ENCODE measurements around the gene OR52M1. TPM values are rescaled to one million over a fixed set of nuclear protein-coding genes. Genes with fewer than 3 reads are reported as not detected.

Gene OR52M1
- polyA plus RNA-seq, 1 donor from 2014 or later = not detected

DNA sequence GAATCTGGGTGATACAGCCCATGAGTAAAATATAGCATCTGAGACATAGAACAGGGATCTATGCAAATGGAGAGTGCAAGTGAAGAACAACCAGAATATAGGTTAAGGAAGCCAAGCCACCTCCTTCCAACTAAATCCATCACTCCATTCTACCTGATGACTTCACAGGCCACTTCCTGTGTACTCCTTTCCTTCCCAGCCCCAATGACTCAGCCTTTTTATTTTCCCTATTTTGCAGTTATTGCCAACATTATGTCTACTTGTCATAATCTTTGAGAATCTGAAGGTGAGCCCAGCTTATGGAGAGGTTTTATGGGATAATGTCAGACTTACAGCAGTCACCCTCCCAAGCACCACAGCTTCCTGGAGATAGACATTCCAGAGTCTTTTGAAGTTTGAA lies 1.4 kb upstream of the OR52M1 start:
- Mint-ChIP-seq H3K4me1 (no peaks in the 10 kb centered on the region), H3K27ac (no peak overlapping the region), H3K36me3 (no peaks in the 10 kb centered on the region), H3K4me3 (no peak overlapping the region), H3K9me3 (no peaks in the 10 kb centered on the region), H3K27me3 (peaks cover 2% of the 10 kb centered on the region)

DNA sequence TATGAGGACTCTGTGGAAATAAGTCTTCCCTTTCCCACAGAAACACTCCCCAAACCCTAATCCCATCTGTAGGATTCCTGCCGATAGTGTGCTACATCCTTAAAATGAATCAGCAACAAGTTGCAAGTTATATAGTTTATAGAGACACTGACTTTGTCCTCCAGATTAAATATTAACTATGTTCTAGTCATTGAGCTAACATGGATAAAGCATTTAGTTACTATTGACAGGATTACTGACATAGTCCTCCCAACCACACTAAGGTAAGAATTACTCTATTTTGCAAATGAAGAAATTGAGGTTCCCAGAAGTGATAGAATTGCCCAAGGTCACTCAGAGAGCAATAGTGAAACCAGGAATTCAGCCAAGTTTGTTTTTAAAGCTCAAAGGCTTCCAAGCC lies 1.9 kb downstream of the OR52M1 start:
- H3K27ac Mint-ChIP-seq = no peak overlapping the region
- no peaks in the 10 kb centered on the region for H3K4me1 Mint-ChIP-seq
- H3K4me3 Mint-ChIP-seq = no peak overlapping the region
- peaks cover 4% of the 10 kb centered on the region for H3K27me3 Mint-ChIP-seq
- no peaks in the 10 kb centered on the region for H3K9me3 Mint-ChIP-seq
- H3K36me3 Mint-ChIP-seq = no peaks in the 10 kb centered on the region

DNA sequence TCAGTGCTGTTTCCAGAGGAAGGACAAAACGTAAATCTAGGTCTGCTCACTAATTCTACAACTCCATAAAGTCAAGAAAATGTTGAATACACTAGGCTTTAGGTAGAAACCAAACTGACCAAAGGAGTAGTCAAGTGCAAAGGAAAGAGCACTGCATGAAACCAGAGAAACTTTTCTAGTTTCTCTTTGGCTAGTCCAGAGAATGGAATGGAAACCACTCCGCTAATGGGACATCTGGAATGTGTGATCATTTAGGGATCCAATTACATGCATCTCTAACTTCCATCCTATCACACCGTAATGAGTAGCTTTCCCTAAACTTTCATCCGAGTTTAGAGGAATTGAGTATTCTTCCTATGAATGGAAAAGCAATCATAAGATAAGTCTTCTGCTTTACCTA lies 2.4 kb downstream of the OR52M1 start:
- Mint-ChIP-seq H3K4me3 (no peak overlapping the region), H3K4me1 (no peaks in the 10 kb centered on the region), H3K27me3 (peaks cover 4% of the 10 kb centered on the region), H3K27ac (no peak overlapping the region), H3K36me3 (no peaks in the 10 kb centered on the region), H3K9me3 (no peaks in the 10 kb centered on the region)

DNA sequence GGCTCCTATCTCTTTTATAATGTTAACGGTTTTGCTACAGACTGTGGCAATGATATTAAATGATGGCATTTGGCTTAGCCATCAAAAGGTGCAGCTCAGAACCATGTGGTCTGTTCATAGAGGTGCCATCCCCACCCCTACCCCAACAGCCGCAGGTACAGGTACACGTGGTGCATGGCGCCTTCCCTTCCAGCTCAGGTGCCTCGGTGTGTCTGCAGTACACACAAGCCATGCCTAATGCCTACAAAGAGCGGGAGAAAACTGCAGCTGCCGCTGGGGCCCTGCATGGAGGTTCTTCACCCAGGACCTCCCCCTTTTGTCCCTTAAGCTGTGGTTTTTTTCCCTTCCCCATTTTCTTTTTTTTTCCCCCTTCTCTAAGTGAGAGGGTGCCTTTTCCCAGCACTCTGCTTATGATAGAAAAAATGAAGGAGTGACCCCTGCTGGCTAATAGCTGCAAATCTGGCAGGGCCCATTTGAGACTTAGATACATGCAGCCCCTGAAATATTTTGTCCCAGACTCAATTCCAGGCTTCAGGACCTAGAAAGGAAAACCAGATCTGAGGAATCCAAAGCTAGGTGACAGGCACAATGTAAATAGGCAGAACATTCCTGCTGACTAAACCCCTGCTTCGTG lies 6.5 kb downstream of the OR52M1 start:
- peaks cover 0 to 2% (median 0%) of the 10 kb centered on the region in 3 donors for H3K9me3 Mint-ChIP-seq

DNA sequence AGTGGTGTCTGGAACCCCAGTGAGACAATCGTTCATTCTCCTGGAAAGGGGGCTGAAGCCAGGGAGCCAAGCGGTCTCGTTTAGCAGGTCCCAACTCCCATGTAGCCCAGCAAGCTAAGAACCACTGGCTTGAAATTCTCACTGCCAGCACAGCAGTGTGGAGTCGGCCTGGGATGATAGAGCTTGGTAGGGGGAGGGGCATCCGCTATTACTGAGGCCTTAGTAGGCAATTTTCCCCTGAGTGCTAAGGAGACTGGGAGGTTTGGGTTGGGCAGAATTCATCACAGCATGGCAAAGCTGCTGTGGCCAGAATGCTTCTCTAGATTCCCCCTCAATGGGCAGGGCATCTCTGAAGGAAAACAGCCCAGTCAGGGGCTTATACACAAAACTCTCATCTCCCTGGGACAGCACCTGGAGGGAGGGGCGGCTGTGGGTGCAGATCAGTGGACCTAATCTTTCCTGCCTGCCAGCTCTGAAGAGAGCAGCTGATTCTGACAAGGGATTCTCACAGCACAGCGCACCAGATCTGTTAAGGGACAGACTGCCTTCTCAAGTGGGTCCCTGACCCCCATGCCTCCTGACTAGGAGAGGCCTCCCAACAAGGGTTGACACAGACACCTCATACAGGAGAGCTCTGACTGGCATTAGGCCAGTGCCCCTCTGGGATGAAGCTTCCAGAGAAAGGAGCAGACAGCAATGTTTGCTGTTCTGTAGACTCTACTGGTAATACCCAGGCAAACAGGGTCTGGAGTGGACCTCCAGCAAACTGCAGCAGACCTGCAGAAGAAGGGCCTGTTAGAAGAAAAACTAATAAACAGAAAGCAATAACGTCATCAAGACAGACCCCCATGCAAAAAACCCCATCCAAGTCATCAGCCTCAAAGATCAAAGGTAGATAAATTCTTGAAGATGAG lies 14.8 kb downstream of the OR52M1 start:
- Mint-ChIP-seq H3K9me3 (peaks cover 0 to 4% (median 2%) of the 10 kb centered on the region in 3 donors), H3K27me3 (peaks cover 4% of the 10 kb centered on the region), H3K4me3 (no peak overlapping the region), H3K27ac (no peak overlapping the region), H3K4me1 (no peaks in the 10 kb centered on the region), H3K36me3 (peaks cover 2% of the 10 kb centered on the region)

More for the DNA sequence above, 6.5 kb downstream of the OR52M1 start:
- Mint-ChIP-seq H3K27me3 (peaks cover 10% of the 10 kb centered on the region), H3K4me3 (no peak overlapping the region), H3K4me1 (no peaks in the 10 kb centered on the region), H3K36me3 (no peaks in the 10 kb centered on the region), H3K27ac (no peak overlapping the region)

DNA sequence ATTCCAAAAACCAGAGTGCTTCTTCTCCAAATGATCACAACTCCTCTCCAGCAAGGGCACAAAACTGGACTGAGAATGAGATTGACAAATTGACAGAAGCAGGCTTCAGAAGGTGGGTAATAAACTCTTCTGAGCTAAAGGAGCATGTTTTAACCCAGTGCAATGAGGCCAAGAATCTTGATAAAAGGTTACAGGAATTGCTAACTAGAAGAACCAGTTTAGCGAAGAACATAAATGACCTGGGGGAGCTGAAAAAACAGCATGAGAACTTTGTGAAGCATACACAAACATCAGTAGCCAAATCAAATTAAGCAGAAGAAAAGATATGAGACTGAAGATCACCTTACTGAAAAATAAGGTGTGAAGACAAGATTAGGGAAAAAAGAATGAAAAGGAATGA lies 15.5 kb downstream of the OR52M1 start:
- Mint-ChIP-seq H3K27ac (no peak overlapping the region), H3K36me3 (peaks cover 2% of the 10 kb centered on the region), H3K4me1 (no peaks in the 10 kb centered on the region), H3K4me3 (no peak overlapping the region), H3K27me3 (peaks cover 4% of the 10 kb centered on the region), H3K9me3 (peaks cover 0 to 4% (median 2%) of the 10 kb centered on the region in 3 donors)

DNA sequence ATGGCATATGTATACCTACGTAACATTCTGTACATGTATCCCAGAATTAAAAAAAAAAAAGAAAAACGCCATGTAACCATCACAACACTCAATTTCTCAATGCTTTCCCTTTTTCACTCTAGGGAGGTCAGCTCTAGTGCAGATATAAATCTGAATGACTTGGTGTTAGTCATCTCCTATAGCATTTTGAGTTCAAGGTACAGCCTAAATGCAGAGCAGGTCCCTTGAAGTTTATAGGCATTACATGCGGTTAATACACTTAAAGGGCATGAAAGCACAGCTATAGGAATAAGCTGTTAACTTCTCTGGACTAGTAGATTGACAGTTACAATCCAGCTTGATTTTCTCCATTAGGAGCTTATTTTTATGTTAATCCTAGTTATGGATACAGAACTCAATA lies 20.4 kb downstream of the OR52M1 start:
- Mint-ChIP-seq H3K9me3 (peaks cover 0 to 4% (median 2%) of the 10 kb centered on the region in 3 donors), H3K4me1 (no peaks in the 10 kb centered on the region), H3K4me3 (no peak overlapping the region), H3K27ac (no peak overlapping the region), H3K36me3 (peaks cover 2% of the 10 kb centered on the region), H3K27me3 (no peaks in the 10 kb centered on the region)

DNA sequence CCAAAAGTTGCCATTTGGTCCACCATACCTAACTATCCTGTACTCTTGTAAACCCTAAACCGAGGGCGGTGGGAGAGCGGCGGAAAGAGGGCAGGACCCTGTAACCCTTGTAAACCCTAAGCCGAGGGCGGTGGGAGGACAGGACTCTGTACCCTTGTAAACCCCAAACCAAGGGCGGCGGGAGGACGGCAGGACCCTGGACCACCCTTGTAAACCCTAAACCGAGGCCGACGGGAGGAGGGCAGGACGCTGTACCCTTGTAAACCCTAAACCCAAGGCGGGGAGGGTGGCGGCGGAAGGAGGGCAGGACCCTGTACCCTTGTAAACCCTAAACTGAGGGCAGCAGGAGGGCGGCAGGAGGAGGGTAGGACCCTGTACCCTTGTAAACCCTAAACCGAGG lies 24.1 kb downstream of the OR52M1 start:
- Mint-ChIP-seq H3K36me3 (no peaks in the 10 kb centered on the region), H3K27ac (no peak overlapping the region), H3K27me3 (no peaks in the 10 kb centered on the region), H3K4me3 (no peak overlapping the region), H3K4me1 (no peaks in the 10 kb centered on the region), H3K9me3 (no peaks in the 10 kb centered on the region)

DNA sequence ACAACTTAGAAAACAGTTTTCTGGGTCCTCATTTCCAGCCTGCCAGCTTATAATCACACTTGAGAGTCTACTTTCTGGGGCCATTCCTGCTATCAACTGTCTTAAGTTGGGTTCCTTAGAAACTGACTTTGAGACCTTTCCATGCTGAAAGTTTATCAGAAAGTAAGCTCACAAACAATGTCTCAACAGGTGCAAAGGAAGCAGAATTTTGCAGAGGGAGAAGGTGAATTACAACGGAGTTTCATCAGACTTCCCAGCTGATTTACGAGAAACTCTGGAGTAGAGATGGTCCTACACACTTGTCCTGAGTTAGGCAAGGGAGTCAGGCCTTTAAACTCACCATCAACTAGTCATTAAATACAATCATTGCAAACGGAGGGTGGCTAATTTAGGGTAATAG lies 31.9 kb downstream of the OR52M1 start:
- Mint-ChIP-seq H3K9me3 (peaks cover 0 to 2% (median 0%) of the 10 kb centered on the region in 3 donors), H3K4me3 (no peak overlapping the region), H3K27me3 (peaks cover 13% of the 10 kb centered on the region), H3K4me1 (no peaks in the 10 kb centered on the region), H3K36me3 (no peaks in the 10 kb centered on the region), H3K27ac (no peak overlapping the region)

DNA sequence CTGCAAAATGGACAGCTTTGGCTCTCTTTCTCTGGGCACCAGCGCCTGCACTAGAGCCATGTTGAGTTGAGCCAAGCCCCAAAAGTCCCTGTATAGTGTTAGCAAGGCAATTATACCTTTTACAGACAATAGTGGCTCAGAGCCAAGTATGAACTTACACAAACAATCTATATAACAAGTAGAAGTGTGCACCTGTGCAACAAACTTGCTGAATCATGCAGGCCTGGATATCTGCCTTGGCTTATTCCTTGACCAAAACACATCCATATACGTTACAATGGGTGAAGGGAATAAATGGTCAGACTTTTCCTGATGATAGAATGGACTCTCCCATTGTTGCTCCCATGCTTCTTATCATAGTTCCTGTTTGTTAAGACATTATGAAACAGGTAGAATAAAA lies 32.8 kb downstream of the OR52M1 start:
- no peak overlapping the region for H3K4me3 Mint-ChIP-seq
- H3K4me1 Mint-ChIP-seq = no peaks in the 10 kb centered on the region
- peaks cover 0 to 2% (median 0%) of the 10 kb centered on the region in 3 donors for H3K9me3 Mint-ChIP-seq
- H3K27ac Mint-ChIP-seq = no peak overlapping the region
- peaks cover 15% of the 10 kb centered on the region for H3K27me3 Mint-ChIP-seq
- no peaks in the 10 kb centered on the region for H3K36me3 Mint-ChIP-seq

DNA sequence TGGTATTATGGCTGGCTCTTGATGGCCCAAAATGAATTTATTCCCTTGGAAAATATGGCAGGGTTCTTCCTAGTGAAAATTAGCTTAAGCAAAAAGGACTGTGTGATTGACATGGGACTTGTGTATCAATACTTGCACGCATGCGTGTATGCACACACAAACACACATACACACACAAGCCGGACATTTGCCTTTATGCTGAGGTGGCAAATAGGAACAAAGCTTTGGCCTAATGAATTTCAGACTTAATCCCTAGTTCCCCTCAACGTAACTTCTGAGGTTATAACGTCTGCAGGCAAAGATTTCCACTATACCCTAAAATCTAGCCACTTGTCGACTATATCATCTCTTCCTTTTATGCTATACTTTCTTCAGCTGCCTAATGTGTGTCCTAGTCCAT lies 33.6 kb downstream of the OR52M1 start:
- no peak overlapping the region for H3K4me3 Mint-ChIP-seq
- H3K36me3 Mint-ChIP-seq = no peaks in the 10 kb centered on the region
- H3K27me3 Mint-ChIP-seq = peaks cover 16% of the 10 kb centered on the region
- H3K27ac Mint-ChIP-seq = no peak overlapping the region
- H3K4me1 Mint-ChIP-seq = no peaks in the 10 kb centered on the region
- peaks cover 0 to 2% (median 0%) of the 10 kb centered on the region in 3 donors for H3K9me3 Mint-ChIP-seq

DNA sequence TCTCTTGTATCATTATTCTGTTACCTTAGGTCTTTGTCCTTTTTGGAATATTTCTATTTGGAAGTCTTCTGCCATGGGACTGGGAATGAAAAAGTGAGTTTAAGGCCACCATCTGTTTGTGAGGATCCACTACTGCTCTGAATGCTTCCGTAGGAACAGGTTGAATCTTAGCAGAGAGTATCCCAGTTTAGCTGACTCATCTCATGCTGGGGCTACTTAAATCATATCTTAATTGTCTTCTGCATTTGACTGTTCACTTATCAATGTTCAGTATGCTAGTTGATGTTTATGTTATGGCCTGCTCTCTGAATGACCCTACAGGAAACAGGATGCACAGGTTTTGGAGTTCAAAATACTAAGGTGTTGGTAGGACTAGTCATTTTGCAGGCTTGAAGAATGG lies 35.1 kb downstream of the OR52M1 start:
- Mint-ChIP-seq H3K27me3 (peaks cover 16% of the 10 kb centered on the region), H3K27ac (no peak overlapping the region), H3K36me3 (no peaks in the 10 kb centered on the region), H3K9me3 (peaks cover 0 to 2% (median 0%) of the 10 kb centered on the region in 3 donors), H3K4me1 (no peaks in the 10 kb centered on the region), H3K4me3 (no peak overlapping the region)

DNA sequence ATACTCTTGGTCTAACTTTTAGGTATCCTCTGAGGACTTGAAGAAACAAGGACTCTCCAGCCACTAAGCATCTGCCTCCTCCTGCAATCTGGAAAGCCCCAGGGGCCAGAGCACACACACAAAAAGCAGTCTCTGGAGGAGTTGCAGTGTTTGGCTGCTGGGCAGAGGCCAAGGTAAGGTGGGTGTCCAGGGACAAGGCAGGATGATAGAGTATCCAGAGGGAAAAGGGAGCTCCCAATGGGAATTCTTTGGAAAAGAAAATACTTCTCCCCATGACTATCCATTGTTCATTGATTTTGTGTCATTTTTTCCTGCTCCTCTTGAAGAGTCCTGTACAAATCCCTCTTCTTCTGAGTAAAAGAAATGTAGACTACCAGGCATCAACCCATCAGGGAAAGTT lies 36.5 kb downstream of the OR52M1 start, which contains the start of gene OR52I2:
OR52I2 (plus strand) TSS at position 301 of the 400 bp plus-strand sequence.
- H3K27ac Mint-ChIP-seq = no peak within 1 kb of the TSS
- H3K4me1 Mint-ChIP-seq = no peaks in the 10 kb centered on the region
- H3K9me3 Mint-ChIP-seq = no peaks in the 10 kb centered on the region
- peaks cover 7% of the 10 kb centered on the region for H3K27me3 Mint-ChIP-seq
- H3K36me3 Mint-ChIP-seq = no peaks in the 10 kb centered on the region
- no peak within 1 kb of the TSS for H3K4me3 Mint-ChIP-seq

DNA sequence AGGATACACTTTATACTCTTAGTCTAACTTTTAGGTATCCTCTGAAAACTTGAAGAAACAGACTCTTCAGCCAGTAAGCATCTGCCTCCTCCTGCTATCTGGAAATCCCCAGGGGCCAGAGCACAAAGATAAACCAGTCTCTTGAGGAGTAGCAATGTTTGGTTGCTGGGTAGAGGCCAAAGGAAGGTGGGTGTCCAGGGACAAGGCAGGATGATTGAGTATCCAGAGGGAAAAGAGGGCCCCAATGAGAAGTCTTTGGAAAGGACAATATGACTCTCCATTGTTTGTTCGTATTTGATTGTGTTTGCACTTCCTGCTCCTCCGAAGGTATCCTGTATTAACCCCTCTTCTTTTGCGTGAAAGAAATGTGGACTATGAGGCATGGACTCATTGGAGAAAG lies 44.0 kb downstream of the OR52M1 start:
- H3K36me3 Mint-ChIP-seq = peaks cover 3% of the 10 kb centered on the region
- no peaks in the 10 kb centered on the region for H3K9me3 Mint-ChIP-seq
- H3K4me3 Mint-ChIP-seq = no peak overlapping the region
- peaks cover 7% of the 10 kb centered on the region for H3K27me3 Mint-ChIP-seq
- H3K27ac Mint-ChIP-seq = no peak overlapping the region
- no peaks in the 10 kb centered on the region for H3K4me1 Mint-ChIP-seq

DNA sequence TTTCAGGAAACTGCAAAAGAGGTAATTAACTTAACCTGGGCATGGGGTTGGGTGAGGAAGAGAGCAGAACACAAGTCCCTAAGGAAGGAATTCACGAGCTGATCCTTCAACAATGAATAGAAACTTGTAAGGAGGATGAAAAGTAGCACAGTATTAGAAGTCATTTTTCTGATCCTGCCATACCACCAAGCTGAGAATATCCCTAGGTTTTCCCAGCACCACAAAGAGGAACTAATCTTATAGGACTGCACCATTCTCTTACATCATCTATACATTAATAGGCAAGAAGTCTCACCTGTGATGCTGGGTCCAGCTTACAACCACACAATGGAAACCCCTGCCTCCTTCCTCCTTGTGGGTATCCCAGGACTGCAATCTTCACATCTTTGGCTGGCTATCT lies 48.7 kb downstream of the OR52M1 start, which contains the start of gene OR52I1:
OR52I1 (plus strand) TSS at position 301 of the 400 bp plus-strand sequence; CDS start at position 301, 0 bp downstream.
- no peaks in the 10 kb centered on the region for H3K4me1 Mint-ChIP-seq
- H3K9me3 Mint-ChIP-seq = no peaks in the 10 kb centered on the region
- no peak within 1 kb of the TSS for H3K4me3 Mint-ChIP-seq
- peaks cover 4% of the 10 kb centered on the region for H3K27me3 Mint-ChIP-seq
- peaks cover 9% of the 10 kb centered on the region for H3K36me3 Mint-ChIP-seq
- H3K27ac Mint-ChIP-seq = no peak within 1 kb of the TSS
